Kidney (tissue), 14 donors: Measurements from ENCODE around the gene IL4R. TPM values are rescaled to one million over a fixed set of nuclear protein-coding genes. Genes with fewer than 3 reads are reported as not detected.

ENCODE experiments used
- DNase-seq, 5 donors: peaks; one replicate each; pipeline ENCODE4 v3.0.0-alpha.2; 2013 to 2020
- FAIRE-seq: peaks from 2 replicates; lab custom pipeline; 2012; peaks lifted over from hg19 to GRCh38; lab: Jason Lieb, UNC
- H3K27ac ChIP-seq, 2 donors: one replicate each; pipeline ENCODE4 v1.7.0; 2013; ENCODE audit warnings: low read depth in 2 of 2, low read length in 2 of 2, inconsistent platforms in 1 of 2
- H3K27me3 ChIP-seq: one replicate; pipeline ENCODE4 v1.7.1; 2013; ENCODE audit warnings: low read length, inconsistent platforms; ENCODE audit not compliant: control insufficient read depth, insufficient read depth
- H3K36me3 ChIP-seq, 3 donors: one replicate each; pipeline versions ENCODE4 v1.7.0 to v1.7.1; 2013; ENCODE audit warnings: low read length in 3 of 3, control low read depth in 1 of 3, inconsistent platforms in 1 of 3; ENCODE audit not compliant: insufficient read depth in 3 of 3, control insufficient read depth in 2 of 3
- H3K4me1 ChIP-seq, 3 donors: one replicate each; pipeline versions ENCODE4 v1.7.0 to v1.7.1; 2013; ENCODE audit warnings: low read length in 3 of 3, inconsistent platforms in 1 of 3, low read depth in 1 of 3; ENCODE audit not compliant: control insufficient read depth in 2 of 3, insufficient read depth in 2 of 3
- H3K4me3 ChIP-seq, 3 donors: one replicate each; pipeline versions ENCODE4 v1.7.0 to v1.8.1; 2013; ENCODE audit warnings: low read length in 3 of 3, control low read depth in 1 of 3, inconsistent platforms in 1 of 3
- H3K9ac ChIP-seq, 3 donors: one replicate each; pipeline versions ENCODE4 v1.7.0 to v1.7.1; 2013; ENCODE audit warnings: low read length in 3 of 3, control low read depth in 1 of 3, inconsistent platforms in 1 of 3
- H3K9me3 ChIP-seq, 3 donors: one replicate each; pipeline versions ENCODE4 v1.7.0 to v1.7.1; 2013; ENCODE audit warnings: low read length in 3 of 3, control low read depth in 1 of 3, inconsistent platforms in 1 of 3; ENCODE audit not compliant: control insufficient read depth in 2 of 3, insufficient read depth in 1 of 3
- intact Hi-C: fragments of 100-400 bp; cut with DNase I; formaldehyde crosslinking; loops from one replicate; pipeline ENCODE4 v1.11.1; 2022
- polyA plus RNA-seq: library from polyadenylated mRNA; stranded (reverse); fragments of 350-450 nt; fragmentation: Illumina TruSeq; extraction: RNeasy Lipid Tissue Mini Kit (QIAGEN cat#74804); gene quantifications from one replicate; pipeline ENCODE4 v1.2.3, GENCODE V29; 2014; ENCODE audit warnings: low read depth, low replicate concordance; ENCODE audit not compliant: insufficient read depth
- total RNA-seq: library from RNA; stranded (reverse); fragmentation: NEBNext Ultra II Directional; extraction: Animal tissue kit (Norgen Biotek cat#: 25700); gene quantifications from one replicate; pipeline ENCODE4 v1.2.1, GENCODE V29; 2021
- TF ChIP-seq, protein P1 (sequence below): IDR thresholded peaks from 3 replicates; pipeline ENCODE4 v1.5.1; 2012; ENCODE audit warnings: mild to moderate bottlenecking, moderate library complexity, borderline replicate concordance; ENCODE audit not compliant: insufficient read depth; ENCODE audit errors: extremely low read depth
- donor health status: control.
- donor health status: control.
- donor health status: control.
- donor health status: control.
- donor health status: control.
- donor health status: DM: yes; HTN: yes; CAD: no.
- donor health status: Normal renal cell carcinoma (clear cell type).

The IL4R gene
- total and polyA plus RNA-seq, 2 donors from 2014 or later = 13.8 to 115 TPM

DNA sequence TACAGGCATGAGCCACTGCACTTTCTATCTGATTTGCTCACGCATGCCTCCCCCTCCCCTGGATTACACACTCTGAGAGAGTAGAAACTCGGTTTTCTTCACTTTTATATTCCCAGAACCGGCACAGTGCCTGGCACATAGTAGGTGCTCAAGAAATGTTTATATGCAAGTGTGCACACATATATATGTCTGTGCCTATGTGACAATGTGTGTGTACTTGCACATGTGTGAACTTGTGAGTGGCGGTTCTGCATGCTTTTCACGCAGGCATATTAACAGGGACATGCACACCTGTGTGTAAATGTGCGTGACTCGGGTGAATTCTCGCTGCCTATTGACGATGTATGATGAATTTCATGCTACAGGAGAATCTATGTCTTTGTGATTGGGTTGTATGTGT, 66.1 kb downstream of the IL4R start:
- no peak for FAIRE-seq
- intact Hi-C loops = loop anchor here (10.0 kb wide), 1 partner anchor 65 kb away; no protein-coding TSS in a partner anchor
- H3K9me3 ChIP-seq = peaks cover 0 to 13% (median 0%) of the 10 kb centered on the region in 3 donors

DNA sequence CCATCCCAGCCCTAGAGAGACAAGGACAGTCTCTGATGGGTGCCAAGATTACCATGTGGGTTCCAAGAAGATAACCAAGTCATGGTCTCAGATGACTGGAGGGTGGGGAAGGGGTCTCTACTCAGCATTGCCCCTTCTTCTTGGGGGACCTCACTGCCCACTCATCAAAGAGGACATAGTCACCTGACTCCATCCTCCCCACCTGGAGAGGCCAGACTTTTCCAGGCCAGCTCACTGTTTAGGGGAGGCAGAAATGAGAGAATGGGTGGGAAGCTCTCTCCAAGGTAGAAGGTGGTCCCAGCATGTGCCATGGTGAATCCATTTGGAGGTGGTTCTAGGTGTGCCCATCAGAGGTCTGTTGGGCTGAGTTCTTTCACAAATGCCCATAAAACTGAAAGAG, 67.5 kb downstream of the IL4R start:
- H3K36me3 ChIP-seq = no peaks in the 10 kb centered on the region
- H3K27me3 ChIP-seq = no peaks in the 10 kb centered on the region
- TF ChIP-seq, protein P1, sequence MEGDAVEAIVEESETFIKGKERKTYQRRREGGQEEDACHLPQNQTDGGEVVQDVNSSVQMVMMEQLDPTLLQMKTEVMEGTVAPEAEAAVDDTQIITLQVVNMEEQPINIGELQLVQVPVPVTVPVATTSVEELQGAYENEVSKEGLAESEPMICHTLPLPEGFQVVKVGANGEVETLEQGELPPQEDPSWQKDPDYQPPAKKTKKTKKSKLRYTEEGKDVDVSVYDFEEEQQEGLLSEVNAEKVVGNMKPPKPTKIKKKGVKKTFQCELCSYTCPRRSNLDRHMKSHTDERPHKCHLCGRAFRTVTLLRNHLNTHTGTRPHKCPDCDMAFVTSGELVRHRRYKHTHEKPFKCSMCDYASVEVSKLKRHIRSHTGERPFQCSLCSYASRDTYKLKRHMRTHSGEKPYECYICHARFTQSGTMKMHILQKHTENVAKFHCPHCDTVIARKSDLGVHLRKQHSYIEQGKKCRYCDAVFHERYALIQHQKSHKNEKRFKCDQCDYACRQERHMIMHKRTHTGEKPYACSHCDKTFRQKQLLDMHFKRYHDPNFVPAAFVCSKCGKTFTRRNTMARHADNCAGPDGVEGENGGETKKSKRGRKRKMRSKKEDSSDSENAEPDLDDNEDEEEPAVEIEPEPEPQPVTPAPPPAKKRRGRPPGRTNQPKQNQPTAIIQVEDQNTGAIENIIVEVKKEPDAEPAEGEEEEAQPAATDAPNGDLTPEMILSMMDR = no peak
- no peak overlapping the region for H3K27ac ChIP-seq
- H3K4me3 ChIP-seq = no peak overlapping the region
- no peak overlapping the region for H3K9ac ChIP-seq
- FAIRE-seq (no peak), DNase-seq (no peak)
- H3K4me1 ChIP-seq = no peaks in the 10 kb centered on the region
- intact Hi-C loops = loop anchor here (10.0 kb wide), 1 partner anchor 64 kb away; no protein-coding TSS in a partner anchor
- H3K9me3 ChIP-seq = peaks cover 0 to 13% (median 0%) of the 10 kb centered on the region in 3 donors

More for the DNA sequence above, 66.1 kb downstream of the IL4R start:
- Histone ChIP-seq H3K36me3 (no peaks in the 10 kb centered on the region), H3K27me3 (no peaks in the 10 kb centered on the region), H3K27ac (no peak overlapping the region), H3K4me3 (no peak overlapping the region), H3K9ac (no peak overlapping the region), H3K4me1 (no peaks in the 10 kb centered on the region)
- TF ChIP-seq, protein P1 = no peak
- DNase-seq = no peak

DNA sequence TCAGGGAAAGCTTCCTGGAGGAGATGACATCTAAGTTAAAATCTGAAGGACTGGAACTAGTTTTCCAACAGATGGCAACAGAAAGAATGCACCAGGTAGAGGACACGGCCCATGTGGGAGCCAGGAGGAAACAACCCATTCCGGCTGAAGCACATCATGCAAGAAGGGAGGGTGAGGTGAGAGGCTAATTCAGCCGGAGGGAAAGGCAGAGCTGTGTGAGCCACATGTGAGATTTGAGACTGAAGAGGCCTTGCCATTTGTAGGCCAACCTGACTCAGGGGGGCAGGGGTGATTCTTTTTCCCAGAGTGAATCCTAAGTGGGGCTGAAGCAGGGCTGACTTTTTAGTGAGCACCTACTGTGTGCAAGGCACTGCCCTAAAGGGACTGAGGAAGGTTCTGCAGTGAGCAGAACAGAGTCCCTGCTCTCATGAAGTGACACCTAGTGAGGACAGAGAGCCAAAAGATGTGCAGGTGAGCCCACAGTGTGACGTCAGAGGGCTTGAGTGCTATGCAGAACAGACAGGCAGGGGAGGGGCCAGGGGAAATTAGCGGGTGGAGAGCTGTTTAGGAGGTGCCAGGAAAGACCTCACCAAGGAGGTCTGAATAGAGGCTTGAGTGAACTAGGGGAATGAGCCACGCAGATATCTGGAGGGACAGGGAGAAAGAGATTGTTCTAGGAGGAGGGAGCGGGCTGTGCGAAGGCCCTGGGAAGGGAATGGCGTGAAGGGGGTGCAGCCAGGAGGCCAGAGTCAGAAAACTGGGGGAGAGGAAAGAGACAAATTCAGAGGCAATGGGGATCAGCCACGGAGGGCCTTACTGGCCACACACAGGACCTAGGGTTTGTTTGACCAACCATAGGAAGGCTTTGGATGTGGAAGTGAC, 68.4 kb downstream of the IL4R start:
- Histone ChIP-seq H3K36me3 (no peaks in the 10 kb centered on the region), H3K9me3 (peaks cover 0 to 13% (median 0%) of the 10 kb centered on the region in 3 donors), H3K4me1 (no peaks in the 10 kb centered on the region), H3K9ac (no peak overlapping the region), H3K27me3 (no peaks in the 10 kb centered on the region), H3K4me3 (no peak overlapping the region), H3K27ac (no peak overlapping the region)
- intact Hi-C loops = loop anchor here (10.0 kb wide), 1 partner anchor 63 kb away; no protein-coding TSS in a partner anchor
- FAIRE-seq = no peak
- TF ChIP-seq, protein P1 = no peak
- DNase-seq = no peak
